CD4-positive, alpha-beta T cell treated with Interleukin-15 for 4 hours (primary cell): ENCODE data around the gene HSD3B1.

Experiments
- DNase-seq: peaks from one replicate; pipeline ENCODE4 v3.0.0-alpha.2; 2020; ENCODE audit warnings: low spot score

HSD3B1 gene

DNA sequence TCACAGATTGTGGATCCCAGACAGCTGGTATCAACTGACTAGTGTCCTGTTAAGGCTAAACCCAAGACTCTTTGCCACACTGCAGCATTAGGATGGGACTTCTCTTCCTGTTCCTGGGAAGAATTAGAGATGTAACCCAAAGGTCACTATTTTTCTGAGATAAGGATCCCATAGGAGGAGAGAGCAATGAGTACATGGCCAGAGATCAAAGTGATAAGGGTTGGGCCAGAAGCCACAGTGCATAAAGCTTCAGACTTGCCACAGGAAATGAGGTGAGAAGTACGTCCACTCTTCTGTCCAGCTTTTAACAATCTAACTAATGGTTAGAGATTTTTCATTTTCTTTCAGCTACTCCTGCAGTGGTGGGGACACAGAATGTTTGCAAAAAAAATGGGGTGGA is at the start of gene HSD3B1:
Gene HSD3B1 (plus strand): TSS at position 270 of the 400 bp plus-strand sequence. CDS start 267 bp downstream, outside the sequence.
- no peak for DNase-seq

DNA sequence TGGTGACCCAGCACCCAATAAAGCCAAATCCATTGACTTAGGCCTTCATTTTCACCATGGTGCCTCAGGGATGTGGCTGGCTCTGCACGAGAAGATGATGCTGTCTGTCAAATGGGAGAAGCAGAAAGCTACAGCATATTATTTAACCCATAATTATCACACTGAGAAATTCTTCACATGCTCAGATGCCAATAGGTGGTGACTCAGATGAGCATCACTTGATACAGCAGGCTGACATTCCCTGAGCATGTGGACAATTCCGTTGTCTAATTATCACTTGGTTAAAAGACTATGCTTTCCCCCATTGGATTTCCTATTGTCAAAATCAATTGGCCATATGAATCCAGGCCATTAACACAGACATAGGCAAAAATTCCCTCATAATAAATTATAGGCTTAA is 44.0 kb upstream of the HSD3B1 start:
- DNase-seq: no peak

DNA sequence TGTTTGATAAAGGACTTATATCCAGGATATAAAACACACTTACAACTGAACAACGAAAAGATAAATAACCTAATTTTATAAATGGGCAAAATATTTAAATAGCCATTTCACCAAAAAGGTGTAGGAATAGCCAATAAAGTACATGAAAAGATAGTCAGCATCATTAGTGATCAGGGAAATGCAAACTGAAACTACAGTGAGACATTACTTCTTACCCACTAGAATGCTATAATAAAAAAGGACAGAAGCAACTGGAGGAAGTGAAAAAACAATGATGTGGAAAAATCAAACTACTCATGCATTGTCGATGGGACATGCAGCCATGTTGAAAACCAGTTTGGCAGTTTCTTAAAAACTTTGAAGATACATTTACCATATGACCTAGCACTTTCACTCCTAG is 43.4 kb upstream of the HSD3B1 start:
- no peak for DNase-seq

DNA sequence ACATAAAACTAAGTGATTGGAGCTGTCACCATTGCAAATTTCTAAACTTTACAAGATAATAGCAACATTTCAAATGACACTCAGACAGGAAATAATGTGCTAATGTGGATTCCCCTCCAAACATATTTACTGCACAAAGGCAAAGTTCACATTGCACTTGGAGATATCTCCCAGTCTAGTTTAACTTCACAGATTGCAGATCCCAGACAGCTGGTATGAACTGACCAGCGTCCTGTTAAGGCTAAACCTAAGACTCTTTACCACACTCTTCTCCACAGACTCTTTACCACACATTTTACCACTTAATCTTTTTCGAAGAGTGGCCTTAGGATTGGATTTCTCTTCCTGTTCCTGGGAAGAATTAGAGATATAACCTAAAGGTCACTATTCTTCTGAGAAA is 40.6 kb upstream of the HSD3B1 start:
- DNase-seq: no peak

DNA sequence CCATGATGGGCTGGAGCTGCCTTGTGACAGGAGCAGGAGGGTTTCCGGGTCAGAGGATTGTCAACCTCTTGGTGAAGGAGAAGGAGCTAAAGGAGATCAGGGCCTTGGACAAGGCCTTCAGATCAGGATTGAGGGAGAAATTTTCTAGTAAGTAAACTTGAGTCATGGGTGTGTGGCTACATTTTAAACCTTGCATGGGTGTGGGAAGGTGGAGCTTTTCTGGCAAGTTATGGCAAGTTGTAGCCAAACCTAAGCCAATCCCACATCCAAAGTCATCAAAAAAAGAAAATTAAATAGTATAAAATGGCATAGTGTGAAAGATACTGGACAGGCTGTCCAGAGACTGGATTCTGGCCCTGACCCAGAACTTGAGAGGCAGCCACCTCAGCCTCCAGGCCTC is 39.8 kb upstream of the HSD3B1 start:
- DNase-seq: no peak

DNA sequence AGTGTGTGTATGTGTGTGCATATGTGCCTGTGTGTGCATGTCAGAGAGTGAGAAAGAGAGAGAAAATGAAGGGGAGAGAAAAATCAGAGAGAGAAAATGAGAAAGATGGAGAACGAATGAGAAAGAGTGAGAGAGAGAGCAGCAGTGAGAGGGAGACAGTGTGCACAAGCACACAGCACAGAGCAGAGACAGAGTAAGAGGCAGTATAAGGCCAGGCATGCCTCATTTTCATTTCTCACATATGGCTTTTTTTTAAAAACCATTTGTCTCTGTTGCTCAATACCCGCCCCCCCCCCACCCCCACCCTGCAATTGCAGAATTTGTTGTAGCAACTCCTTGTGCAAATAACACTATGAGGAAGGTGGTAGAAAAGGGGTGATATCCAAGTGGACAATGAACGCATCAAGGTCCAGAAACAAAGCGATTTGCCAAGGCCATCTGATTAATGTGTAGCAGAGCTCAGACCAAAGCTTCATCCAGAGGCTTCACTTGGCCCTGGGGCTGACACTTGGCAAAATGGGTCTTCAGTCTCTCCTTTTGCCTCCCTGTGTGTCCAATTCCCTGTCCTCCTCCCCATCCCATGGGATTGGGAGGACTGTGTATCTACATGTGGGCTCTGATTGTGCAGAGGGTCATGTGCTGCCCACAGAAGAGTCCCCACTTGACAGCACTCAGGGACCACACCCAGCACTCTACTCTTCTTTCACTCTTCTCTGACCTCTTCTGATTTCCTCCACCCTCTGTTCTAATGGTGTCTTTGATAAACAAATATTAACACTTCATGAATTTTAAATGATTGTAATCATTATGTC is 38.9 kb upstream of the HSD3B1 start:
- DNase-seq: no peak

DNA sequence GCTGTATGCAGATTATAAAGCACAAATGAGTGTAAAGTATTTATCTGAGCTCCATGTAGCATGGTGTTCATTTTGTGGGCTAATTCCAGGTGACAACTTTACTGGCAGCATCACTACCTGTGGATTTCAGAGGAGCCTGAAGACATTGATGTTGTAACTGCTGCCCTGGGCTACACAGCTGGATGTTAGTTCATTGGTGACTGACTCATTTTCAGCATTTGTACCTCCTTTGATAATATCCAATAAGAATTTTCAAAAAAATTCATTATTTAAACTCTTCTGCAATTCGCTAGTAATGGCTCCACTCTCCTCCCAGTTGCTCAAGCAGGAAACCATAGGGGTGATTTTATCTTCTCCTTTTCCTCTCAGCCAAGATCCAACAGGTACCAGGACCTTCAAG is 37.3 kb upstream of the HSD3B1 start:
- DNase-seq: no peak

DNA sequence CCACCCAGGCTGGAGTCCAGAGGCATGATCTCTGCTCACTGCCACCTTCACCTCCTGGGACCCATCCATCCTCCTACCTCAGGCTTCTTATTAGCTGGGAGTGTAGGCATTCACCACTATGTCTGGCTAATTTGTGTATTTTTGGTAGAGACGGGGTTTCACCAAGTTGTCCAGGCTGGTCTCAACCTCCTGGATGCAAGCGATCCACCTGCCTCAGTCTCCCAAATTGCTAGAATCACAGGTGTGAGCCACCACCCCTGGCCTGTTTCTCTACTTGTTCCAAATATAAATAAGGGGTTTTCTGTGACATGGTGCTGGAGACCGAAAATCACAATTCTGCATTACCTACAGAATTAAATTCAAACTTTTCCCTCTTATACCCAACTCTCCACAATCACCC is 36.6 kb upstream of the HSD3B1 start:
- DNase-seq: no peak

DNA sequence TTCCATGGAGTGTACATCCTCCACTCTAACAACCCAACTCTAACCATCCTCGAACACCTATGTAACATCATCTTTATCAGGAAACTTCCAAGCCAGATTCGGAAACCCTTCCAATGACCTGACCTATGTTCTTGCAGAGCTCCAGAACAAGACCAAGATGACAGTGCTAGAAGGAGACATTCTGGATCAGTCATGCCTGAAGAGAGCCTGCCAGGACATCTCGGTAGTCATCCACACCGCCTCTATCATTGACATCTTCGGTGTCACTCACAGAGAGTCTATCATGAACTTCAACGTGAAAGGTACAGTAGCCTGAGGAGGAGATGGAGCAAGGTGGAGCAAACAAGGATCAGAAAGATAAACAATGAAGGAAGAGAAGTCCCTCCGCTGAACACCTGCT is 36.1 kb upstream of the HSD3B1 start:
- no peak for DNase-seq

DNA sequence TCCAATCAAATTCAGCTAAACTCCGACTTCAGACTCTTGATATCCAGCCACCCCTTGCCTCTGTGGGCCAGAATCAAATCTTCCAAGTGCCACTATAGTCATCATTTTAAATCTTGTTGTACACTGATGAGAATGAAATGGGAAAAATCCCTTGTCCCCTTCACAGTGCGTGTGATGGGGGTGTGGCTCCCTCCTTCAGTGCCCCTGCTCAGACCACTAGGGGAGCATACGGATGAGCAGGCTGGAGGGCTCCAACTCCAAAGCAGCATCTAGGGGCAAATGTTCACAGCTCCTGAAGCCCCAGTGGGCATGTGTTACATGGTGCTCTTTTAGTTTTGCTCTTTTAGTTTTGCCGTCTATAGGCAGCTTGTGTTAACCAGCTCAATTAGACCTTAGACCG is 35.4 kb upstream of the HSD3B1 start:
- no peak for DNase-seq

DNA sequence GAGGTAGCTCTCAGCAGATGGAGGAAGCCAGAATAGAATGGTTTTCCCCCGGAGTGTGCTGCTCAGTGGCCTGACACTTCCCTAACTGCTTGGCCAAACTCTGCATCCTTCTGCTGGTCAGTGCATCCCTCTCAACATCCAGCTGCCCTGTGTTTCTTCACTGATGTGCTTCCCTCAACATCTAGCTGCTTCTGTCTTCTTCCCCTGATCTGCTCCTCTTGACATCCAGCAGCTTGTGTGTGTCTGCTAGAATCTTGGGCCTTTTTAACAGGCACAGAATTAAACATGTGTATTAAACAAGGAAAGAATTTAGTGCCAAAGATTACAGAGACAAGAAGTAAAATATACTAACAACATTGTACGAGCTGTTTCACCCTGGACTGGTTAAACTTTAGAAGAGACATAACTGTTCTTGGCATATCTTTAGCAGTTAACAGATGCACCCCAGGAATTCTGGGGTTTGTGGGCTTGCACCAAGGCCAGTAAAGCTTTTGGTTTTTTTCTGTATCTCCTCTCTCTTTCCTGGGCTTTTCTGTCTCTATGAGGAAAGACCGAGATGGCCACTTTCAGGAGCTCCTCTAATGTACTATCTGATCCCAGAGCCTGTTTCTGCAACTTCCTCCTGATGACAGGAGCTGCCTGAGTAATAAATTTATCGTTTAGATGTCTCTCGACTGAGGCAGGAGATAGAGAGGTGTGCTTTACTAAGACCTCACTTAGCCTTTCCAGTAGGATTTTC is 34.8 kb upstream of the HSD3B1 start:
- DNase-seq: no peak

DNA sequence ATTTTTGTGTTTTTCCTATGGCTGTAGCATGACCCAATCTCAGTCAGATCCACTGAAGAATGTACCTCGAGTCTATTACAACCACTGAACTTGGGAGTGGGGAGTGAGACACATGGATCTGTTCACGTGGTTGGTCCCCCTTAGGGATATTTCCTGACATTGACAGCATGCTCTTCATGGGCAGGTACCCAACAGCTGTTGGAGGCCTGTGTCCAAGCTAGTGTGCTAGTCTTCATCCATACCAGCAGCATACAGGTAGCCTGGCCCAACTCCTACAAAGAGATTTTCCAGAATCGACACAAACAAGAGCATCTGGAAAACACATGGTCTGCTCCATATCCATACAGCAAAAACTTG is 34.2 kb upstream of the HSD3B1 start:
- no peak for DNase-seq

DNA sequence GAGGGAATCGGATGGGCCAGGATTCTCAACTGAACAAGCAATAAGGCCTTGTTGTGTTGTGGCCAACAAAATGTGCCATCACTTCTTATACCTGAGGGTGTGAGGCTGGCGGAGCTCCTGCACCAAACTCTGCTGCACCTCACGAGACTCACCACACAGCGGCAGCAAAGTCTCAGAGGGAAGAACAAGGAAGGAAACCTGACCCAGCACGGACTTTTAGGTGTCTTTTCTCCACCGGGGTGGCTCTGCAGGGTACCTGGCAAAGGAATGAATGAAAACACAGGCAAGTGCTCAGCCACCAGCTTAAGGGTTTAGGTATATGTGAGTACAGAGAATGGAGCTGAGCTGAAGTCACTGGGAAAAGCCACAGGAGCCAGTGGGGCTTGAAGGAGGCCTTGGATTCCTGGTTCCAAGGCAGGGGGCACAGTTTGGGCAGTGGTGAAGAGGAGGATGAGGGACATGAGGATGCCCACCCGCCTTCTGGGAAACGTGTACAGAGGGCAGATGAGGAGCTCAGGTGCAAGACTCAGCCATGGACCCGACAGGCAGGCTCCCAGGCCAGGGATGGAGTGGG is 31.1 kb upstream of the HSD3B1 start:
- DNase-seq: no peak

DNA sequence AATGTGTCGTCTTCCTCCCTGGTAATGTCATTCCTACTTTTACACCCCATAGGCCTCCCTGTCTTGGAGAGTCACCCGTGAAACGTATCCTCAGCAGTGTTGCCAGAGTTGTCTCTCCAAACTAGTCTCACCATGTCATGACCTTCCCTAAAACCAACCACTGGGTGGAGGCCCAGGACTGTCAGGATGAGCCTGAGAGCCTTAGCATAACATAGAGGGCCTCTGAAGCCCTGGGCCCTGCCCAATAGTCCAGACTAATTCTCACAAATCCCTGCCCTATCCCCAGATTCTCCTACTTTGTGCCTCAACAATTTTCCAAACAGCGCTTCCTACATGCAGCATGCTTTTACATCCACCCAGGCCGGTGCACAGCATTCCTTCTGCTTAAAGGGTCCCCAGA is 29.3 kb upstream of the HSD3B1 start:
- DNase-seq: no peak

DNA sequence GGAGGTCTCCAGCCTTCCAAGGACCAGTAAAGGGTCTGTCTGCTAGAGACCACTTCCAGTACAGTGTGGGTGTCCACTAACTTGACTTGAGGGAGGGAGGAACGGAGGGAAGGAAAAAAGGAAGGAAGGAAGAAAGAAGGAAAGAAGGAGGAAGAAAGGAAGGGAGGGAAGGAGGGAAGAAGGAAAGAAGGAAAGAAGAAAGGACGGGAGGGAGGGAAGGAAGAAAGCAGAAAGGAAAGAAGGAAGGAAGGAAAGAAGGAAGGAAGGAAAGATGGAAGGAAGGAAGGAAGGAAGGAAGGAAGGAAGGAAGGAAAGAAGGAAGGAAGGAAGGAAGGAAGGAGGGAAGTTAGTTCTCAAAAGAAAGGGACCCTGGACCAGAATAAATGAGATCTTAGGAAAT is 26.8 kb upstream of the HSD3B1 start:
- DNase-seq: no peak

DNA sequence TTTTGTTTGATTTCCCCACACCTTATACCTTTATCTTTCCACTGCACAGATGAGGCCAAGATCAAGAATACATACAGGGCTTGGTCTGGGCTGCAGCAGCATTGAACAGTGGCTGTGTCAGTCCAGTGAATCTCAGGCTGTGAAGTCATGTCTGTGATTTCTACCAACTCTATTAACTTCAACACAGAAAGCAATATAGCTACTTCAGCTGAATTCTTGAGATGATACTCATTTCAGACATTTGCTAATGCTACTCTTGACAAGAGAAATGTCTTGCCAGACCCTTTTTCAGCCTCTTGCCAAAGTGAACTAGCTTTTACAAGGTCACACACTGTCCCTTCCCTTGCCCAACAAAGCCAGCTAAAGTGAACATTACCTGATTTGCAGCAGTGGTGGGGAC is 25.1 kb upstream of the HSD3B1 start:
- no peak for DNase-seq

DNA sequence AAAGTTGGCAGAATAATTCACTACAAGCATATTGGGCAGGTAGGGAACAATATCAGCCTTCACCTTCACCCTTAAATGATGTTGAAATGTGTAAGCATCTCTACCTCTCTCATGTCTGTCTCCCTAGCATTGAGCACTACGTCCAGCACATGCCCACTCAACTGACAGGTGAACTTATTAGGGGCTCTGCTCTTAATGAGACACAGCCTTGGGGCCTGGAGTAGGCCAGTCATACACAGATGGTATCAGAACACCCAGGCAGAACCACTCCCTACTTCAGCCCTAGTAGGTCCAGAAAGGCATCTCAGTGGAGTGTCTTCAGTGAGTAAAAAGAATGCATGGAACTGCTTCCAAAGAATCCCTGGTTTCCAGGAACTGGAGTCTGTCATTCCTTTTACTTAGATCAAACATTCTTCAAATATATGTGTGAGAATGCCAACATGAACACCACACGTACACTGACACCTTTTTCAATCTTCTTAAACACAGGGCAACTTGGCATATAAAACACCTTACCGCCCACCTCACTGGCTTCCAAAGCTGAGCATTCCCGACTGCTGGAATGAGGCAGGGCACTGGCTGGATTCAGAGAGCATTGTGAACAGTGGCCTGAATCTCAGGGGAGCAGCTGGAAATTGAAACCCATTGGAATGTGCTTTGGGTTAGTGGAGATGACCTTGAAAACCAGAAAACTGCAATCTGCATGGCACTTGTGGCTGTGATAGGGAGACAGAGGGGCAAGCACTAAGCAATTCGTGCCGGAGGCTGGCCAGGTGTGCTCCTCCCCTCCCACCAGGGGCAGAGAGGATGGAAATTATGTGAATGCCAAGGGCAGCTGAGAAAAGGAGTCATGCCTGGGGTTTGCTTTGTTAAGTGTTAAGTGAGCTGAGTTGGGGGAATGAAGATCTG is 24.2 kb upstream of the HSD3B1 start:
- DNase-seq: no peak

DNA sequence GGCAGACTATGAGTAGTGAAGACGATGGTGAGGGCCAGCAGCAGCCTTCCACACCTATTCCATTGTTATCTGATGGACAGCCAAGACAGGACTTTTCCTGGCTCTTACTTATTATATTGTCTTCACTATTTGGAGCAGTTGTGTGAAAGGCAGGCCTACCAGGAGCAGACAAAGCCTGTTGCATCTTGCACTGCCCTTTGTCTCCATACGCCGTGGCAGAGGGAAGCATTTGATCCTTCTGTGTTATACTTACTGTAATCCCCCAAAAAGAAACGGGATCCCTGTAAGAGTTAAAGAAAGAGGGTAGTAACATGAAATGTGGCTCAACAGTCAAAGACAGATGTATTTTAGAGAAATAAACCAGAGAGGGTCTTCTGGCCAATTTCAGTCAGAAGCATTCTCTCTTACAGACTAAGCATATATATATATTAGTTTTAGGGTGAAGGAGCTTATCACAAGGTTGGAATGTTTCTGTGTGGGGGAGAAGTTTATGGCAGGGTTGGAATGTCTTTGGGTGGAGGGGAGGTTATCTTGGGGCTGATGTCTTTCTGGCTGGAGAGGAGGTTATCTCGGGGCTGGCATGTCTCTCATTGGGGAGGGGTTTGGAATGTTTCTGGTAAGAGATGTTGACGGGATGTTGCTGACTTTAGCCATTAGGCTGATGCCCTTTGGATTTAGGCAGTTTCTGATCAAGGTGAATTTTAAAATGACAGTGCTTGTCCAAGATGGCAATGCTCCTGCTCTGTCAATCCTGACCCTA is 23.4 kb upstream of the HSD3B1 start:
- no peak for DNase-seq

DNA sequence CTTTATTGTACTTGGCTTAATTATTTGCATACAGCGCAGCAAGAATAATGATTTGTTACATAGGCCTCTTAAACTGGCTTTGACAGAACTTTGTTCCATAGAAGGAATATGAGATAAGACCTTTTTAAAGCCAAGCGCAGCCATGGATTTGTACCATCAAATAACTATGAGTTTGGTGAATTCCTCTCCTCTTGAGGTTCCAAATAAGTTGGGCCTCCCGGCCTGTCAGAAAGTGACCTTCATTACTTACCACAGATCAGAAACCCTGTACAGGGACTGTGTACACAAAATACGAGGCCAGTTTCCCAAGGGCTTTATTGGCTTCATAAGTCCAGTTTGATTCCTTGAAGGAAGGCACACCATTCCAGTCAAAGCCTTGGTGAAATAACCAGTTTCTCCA is 21.8 kb upstream of the HSD3B1 start:
- DNase-seq: no peak

DNA sequence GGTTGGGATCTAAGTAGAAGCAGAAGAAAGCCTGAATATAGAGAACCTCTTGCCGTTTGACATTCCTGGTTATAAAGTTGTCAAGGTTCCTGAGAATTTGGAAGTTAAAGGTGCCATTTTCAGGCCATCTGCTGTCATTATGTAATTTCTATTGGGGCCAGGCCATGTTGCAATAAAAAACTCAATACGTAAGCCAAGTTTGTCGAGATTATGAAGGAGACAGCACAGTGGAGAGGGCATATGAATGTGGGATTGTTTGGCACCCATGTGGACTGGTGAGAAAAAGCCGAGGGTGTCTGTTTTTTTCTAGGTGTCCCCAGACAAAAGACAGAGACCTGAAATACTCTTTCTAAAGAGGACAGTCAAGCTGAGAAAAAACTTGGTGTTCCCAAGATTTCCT is 18.8 kb upstream of the HSD3B1 start:
- no peak for DNase-seq

DNA sequence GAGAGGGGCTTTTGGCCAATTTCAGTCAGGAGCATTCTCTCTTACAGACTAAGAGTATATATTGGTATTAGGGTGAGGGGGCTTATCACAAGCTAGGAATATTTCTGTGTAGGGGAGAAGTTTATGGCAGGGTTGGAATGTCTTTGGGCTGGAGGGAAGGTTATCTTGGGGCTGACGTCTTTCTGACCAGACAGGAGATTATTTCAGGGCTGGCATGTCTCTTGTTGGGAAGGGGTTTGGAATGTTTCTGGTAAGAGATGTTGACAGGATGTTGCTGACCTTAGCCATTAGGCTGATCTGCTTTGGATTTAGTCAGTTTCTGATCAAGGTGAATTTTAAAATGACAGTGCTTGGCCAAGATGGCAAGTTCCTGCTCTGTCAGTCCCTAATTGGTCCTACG is 17.8 kb upstream of the HSD3B1 start:
- no peak for DNase-seq

DNA sequence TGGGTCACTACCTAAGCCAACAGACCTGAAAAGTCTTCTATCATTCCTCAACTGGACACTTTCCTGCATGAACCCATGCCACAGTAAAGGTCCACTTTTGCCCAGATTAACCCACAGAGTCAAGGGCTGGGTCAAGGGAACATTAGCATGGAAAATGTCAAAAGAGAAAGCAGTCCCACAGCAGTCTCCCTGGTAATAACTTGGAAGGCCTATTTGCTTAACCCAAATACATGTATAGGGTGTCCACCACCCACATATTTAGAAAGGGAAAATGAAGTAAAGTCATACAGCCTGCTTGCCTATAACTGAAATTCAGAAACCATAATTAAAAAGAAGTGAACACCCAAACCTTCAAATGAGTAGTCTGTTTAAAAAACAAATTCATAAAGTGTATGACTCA is 16.1 kb upstream of the HSD3B1 start:
- DNase-seq: no peak
